Measurements from ENCODE around the gene FUBP3.

DNA sequence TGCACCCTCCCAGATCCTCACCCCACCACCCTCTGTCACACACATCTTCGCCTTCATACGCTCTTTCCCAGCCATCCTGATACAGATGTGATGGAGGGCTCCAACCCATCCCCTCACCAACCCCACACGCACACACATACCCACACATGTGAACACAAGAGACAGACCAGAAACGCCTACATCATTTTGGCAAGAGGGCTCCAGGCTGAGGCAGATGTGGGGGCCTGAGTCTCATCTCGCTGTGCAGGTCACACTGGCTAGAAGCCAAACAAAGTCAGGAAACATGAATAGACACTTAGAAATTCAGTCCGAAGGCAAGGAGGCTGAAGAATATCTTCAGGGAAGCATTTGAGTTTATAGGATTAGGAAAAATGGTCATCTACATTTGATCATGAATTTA lies 91.3 kb downstream of the FUBP3 start:
- no peak for TF ChIP-seq POLR2A (IDR thresholded peaks at IDR 0.05)
- TF ChIP-seq, protein P1, sequence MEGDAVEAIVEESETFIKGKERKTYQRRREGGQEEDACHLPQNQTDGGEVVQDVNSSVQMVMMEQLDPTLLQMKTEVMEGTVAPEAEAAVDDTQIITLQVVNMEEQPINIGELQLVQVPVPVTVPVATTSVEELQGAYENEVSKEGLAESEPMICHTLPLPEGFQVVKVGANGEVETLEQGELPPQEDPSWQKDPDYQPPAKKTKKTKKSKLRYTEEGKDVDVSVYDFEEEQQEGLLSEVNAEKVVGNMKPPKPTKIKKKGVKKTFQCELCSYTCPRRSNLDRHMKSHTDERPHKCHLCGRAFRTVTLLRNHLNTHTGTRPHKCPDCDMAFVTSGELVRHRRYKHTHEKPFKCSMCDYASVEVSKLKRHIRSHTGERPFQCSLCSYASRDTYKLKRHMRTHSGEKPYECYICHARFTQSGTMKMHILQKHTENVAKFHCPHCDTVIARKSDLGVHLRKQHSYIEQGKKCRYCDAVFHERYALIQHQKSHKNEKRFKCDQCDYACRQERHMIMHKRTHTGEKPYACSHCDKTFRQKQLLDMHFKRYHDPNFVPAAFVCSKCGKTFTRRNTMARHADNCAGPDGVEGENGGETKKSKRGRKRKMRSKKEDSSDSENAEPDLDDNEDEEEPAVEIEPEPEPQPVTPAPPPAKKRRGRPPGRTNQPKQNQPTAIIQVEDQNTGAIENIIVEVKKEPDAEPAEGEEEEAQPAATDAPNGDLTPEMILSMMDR (IDR thresholded peaks at IDR 0.05) = no peak
